ENCODE measurements around the gene CTDSP2.

- TF ChIP-seq CTCF (IDR thresholded peaks at IDR 0.05 in 4 of 5, conservative IDR thresholded peaks at IDR 0.05 in 1 of 5) (no peak), POLR2A (IDR thresholded peaks at IDR 0.05) (no peak)
These were observed 23.2 kb downstream of the CTDSP2 start for GRCh38 chr12:57823131-57823907.
